Left colon (tissue), 2 donors: ENCODE data around the gene SGMS1. TPM values are rescaled to one million over a fixed set of nuclear protein-coding genes. Genes with fewer than 3 reads are reported as not detected.

ENCODE experiments used
- ATAC-seq: fragments of 200-7000 bp; cut with Tn5 transposase; one replicate; pipeline ENCODE4 v1.9.1; 2020; ENCODE audit warnings: mild to moderate bottlenecking, moderate library complexity
- DNase-seq, 2 donors: peaks; one replicate each; pipeline ENCODE4 v3.0.0-alpha.2; 2020
- intact Hi-C, 2 donors: fragments of 100-400 bp; cut with DNase I in 1 of 2; cut with micrococcal nuclease in 1 of 2; formaldehyde crosslinking; loops; one replicate each; pipeline versions ENCODE4 v1.11.2 to v1.14.0; 2022; cut with DNase I, micrococcal nuclease
- total RNA-seq, 2 donors: library from RNA; stranded (reverse); fragmentation: NEBNext Ultra II Directional; extraction: Animal tissue kit (Norgen Biotek cat#: 25700); gene quantifications; one replicate each; pipeline ENCODE4 v1.2.1, GENCODE V29; 2021
- donor health status: DM: no; HTN: no; CAD: no.
- donor health status: DM: yes; HTN: yes; CAD: no.

Gene SGMS1
- total RNA-seq, 2 donors from 2014 or later, result 17.8 to 20.8 TPM

DNA sequence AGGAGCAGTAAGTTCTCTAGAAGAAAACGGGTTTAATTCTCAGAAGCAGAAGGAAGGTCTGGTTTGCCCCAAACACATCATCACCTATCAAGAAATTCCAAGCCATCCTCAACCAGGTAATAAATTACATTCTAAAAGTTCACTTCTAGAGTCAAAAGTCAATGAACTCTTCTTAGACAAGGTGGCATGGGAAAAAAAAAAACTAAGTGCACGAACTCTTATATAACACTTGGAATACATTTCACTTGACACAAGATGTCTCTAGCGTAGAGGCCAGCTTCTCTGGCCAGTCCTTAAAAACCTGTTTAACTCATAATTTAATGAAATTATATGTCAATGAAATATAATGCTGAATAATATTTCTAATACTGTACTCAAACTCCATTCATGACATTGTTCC is 200.3 kb downstream of the SGMS1 start:
- no peak for ATAC-seq
- intact Hi-C loops, result loop anchor here in 1 of 2 donors (10.0 kb wide), 1 partner anchor 201 kb away; the partner anchor contains the start of gene SGMS1
- DNase-seq, result no peak

DNA sequence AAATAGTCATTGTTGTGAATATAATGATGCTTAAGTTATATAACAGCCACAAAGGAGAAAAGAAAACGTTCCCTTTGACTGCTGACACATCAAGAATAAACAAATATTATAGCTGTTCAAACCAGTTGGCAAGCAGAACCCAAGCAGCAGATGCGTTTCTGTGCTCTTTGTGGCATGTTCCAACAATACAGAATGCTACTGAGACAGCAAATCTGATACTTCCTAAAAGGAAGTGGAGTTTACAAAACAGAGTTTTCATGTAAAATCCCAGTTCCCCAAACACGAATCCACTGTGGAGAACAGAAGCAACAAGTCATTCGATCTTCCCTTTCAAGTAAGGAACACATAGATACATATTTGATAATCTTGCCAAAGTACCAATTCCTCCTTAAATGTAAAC is 201.5 kb downstream of the SGMS1 start:
- ATAC-seq (no peak), DNase-seq (no peak)
- intact Hi-C loops, result loop anchor here in 1 of 2 donors (10.0 kb wide), 1 partner anchor 203 kb away; the partner anchor contains the start of gene SGMS1

DNA sequence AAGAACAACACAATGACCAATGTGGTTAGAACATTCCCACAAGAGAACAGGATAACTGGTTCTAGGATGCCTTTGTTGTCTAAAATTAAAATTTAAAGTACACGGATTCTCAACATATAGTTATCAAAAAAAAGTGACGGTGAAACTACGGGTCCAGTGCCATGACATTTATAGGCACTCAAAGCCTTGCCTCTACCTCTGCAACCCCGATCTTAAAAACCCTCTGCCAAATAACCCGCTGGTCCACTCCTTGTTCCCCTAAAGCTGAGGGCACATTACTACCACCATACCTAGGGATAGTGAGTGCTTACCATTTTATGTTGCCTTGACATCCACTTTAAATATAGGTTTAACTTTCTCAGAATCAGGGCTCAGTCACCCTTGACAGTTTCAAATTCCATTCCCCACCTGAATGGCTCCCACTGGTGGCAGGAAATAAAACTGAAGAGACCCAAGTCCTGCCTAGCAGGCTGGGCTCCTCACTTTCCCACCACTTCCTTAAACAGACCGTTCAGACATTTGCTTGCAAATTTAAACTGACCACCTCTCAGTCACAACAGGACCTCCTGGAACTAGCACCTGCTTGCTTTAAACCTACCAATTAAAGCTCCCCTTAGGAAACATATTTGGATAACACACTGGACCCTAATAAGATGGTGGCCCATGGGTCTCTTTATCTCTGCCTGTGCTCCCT is 202.6 kb downstream of the SGMS1 start:
- ATAC-seq (peak; percentile 44), DNase-seq (peak; percentile 21 to 37)
- intact Hi-C loops, result loop anchor here in 1 of 2 donors (10.0 kb wide), 1 partner anchor 204 kb away; the partner anchor contains the start of gene SGMS1

DNA sequence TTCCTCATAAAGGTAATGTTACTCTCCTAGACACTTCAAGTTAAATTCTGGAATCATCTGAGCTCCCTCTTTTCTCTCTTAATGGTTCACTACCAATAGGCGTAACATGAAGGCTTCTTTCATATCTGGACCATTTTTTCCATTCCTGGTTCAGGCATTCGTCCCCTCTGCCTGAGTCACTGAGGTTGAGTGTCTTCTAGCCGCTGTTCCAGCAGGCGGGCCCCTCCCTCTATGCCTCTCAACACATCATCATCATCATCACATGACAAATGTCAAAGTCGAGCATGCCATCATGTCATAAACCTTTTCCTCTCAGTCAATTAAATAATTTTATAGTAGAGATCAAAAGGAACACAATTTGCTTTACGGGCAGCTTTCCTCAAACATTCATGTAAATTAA is 203.6 kb downstream of the SGMS1 start:
- intact Hi-C loops, result loop anchor here in 1 of 2 donors (10.0 kb wide), 1 partner anchor 205 kb away; the partner anchor contains the start of gene SGMS1
- no peak for DNase-seq

DNA sequence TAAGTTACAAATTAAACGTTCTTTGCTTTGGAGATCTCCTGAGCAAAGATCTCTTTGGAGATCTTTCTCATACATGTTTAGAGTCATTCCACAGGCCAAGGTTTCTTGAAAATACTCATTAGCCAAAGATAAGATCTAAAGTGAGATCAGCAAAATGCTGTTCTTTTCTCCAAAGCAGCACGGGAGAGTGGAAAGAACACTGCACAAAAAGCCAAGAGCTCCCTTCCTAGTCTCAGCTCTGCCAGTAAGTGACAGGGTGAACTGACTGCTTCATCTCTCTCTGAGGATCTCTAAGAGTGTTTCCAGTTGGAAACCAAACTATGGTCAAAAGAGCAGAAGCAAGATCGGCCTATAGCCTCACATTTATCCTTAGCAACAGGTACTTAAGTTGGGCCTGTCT is 204.0 kb downstream of the SGMS1 start:
- intact Hi-C loops, result loop anchor here in 1 of 2 donors (10.0 kb wide), 1 partner anchor 205 kb away; the partner anchor contains the start of gene SGMS1
- no peak for ATAC-seq
- DNase-seq, result no peak

More for the DNA sequence above, 203.6 kb downstream of the SGMS1 start:
- peak; percentile 32 for ATAC-seq

DNA sequence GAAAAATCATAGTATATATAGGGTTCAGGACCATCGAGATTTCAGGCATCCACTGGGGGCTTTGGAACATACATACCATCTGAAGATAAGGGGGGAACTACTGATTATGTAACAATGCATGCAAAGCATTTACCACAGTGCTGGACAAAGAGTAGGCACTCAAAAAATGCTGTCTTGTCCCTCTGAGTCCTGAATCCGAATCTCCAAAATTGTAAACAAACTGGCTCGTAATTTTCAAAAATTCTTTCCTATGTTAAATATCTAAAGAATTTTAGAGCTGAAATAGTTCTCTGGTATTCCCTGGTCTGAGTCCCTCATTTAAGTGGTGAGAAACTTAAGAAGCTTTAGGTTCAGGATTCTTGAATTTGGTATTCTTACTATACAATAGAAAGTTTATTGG is 204.7 kb downstream of the SGMS1 start:
- DNase-seq (no peak), ATAC-seq (no peak)
- intact Hi-C loops, result no loop called here

DNA sequence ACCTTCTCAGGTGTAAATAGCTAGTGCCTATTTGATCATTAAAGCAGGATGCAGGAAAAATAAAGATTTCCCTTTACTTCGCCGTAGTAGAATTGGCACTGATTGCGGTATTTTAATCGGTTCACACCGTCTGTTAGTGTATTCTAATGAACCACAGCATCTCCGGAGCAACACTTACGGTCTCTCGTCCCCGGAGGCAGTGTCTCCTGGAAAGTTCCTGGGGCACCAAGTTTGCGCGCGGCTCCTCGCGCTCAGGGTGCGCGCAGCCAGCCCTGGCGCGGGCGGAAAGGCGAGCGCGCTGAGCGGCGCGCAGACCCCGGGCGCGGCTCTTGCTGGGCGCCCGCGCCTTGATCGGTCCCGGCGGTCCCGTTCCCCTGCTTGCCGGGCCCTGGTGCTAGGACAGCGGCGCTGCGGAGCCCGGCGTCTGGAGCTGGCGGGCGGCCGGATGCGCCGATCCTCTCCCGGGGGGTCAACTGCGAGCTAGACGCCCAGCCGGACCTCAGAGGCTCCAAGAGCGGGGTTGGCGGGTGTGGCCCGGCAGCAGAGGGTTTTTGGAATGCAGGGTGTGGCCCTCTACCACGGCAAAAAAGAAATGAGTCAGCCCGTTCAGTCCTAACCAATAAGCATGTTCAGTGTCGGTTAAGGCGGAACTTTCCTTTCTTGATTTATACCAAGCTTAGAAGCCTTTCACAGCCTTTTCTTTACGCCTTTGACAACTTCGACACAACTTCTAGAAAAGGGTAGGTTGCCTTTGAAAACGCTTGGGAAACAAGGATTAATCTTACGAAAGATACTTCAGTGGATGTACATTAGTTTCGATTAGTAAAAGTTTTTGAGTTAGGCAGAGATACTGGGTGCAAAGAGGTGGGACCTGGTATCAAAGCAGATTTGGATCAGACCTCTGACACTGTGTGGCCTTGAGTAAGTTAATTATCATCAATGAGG is 205.6 kb downstream of the SGMS1 start:
- DNase-seq (peak; percentile 55 to 70), ATAC-seq (peak; percentile 87)
- intact Hi-C loops, result no loop called here

DNA sequence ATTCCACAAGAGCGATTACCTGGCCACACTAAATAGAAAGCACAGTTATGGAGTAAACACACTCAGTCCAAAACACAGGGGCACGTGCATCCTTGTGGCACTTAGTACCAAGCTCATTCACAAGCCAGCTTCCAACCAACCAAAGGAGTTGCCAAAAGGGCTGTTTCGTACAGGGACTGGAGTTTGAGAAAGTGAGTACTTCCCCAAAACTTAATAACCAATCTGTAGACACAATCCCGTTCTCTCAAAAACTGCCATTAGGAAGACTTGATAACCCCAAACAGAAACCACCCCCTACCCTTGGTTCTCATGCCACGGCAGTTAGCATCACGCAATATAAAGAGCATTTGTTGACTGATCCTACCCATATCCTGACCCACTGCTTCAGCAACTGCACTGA is 206.3 kb downstream of the SGMS1 start:
- DNase-seq (no peak), ATAC-seq (peak; percentile 12)
- intact Hi-C loops, result no loop called here

DNA sequence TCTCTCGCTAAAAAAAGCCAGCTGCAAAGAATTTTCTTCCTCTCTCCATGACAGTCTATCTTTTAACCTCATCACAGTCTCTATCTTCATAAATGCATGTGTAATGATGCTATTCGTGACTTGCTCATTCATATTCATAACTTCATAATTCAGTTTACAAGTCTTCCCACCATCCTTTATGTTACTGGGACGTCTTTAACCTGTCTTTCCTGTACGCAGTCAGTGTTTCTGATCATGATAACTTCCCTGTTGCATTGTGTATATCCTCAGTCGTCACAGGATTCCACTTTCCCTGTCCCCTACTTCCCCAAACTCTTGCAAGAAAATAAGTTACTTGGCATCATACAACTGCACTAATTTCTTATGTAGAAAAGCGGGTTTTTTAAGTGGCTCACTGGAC is 206.9 kb downstream of the SGMS1 start:
- intact Hi-C loops, result no loop called here
- no peak for ATAC-seq
- DNase-seq, result no peak

DNA sequence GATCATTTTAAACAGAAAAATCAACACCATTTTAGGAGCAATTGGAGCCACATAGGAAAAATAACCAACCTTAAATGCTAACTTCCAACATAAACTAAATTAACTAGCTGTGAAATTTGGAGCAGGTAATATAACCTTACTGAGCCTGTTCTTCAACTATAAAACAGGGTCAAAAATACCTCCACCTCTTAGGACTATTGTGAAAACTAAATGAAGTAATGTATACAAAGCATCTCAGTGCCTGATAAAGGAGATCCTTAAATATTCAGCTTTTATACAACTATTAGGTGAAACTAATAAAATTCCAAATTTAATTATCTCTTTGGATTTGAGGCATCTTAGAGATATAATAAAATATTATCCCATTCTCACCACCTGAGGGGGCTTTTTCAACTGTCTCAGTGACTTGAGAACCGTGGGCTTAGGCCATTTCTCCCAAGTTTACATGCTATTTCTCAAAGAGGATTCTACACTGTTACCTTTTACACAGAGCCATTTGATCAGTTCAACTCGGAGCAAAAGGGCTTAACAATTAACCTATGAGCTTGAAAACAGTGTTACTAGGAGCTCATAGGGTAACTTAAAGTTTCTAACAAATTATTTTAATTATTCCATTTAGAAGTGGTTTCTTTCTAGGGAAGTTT is 207.5 kb downstream of the SGMS1 start:
- ATAC-seq, result no peak
- DNase-seq, result no peak
- intact Hi-C loops, result no loop called here

DNA sequence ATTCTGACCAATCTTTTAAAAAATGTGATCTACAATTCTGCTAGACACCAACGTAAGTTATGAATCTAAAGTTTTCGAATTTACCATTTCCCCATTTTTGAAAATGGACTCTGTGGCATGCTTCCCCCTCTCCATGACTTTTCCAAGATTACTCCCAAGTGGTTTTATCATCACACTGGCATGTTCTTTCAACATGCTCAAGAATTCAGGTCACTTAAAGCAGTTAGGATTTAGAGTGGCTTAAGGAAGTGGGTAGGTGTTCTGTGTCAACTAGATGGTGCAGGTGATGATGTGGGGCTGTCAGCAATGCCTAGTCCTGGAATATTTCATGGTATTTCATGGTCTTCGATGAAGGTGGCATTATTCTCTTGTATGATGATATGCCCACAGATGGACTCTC is 208.5 kb downstream of the SGMS1 start:
- no peak for ATAC-seq

DNA sequence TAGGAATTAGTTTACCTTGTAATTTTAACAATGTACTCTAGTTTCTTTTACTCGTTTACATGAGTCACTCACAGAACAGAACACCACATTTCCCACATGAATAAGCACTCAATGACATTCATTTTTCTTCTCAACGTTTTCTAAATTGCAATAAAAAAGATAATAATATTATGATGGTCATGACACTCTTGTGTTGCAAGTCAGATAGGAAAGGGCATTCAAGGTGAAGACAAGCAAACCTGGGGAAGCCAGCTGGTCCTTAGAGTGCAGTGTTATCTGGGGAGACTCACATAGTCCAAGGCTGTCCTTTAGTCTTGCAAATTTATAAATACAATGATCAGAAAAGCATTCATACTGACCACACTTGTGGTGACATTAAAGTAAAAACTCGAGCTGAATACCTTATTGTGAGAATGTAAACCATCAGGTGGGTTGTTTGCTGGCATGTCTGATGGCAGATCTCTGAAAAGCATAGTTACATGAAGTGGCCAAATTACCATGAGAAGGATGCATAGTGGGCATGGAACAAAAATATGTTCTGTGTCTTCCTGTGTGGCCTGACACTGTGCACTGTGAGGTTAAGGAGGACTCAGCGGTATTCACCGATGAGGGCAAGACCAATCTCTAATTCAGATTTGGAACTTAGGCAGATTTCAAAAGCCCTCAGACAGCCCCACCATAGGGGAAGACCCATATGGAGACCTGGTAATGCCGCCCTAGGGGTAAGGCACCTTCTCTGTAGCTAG is 213.5 kb downstream of the SGMS1 start:
- DNase-seq (no peak), ATAC-seq (no peak)
- intact Hi-C loops, result no loop called here

More for the DNA sequence above, 208.5 kb downstream of the SGMS1 start:
- no peak for DNase-seq
- intact Hi-C loops, result no loop called here

DNA sequence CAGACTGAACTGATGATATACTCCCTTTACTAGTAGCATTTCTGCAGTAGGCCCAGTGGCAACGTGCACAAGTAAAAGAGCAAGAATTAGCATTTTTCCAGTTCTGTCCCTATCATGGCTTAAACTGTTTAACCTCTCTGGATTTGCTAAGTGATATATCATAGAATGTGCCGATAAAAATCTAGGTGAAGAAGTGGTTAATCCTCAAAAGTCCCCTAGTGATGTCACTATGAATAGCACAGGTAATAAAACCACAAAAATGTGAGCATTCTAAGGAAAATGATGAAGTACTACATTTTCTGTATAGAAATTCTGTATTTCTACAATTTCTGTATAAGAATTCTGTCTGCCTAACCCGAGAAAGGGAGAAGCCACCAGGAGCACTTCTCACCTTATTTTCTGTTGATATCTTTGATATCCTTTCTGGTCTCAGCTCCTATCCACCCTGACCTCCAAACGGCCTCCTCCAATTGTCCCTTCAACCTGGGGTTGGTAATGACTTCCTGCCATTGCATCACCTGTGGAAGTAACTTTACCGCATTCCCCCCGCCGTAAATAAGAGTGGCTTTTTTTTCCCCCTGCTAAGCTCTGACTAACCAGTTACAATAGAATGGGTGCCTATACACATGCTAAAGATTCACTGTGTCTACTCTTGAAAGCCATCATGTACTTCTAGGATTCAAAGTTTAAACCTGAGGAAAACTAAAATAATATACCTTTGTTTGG is 216.5 kb downstream of the SGMS1 start:
- DNase-seq, result no peak

DNA sequence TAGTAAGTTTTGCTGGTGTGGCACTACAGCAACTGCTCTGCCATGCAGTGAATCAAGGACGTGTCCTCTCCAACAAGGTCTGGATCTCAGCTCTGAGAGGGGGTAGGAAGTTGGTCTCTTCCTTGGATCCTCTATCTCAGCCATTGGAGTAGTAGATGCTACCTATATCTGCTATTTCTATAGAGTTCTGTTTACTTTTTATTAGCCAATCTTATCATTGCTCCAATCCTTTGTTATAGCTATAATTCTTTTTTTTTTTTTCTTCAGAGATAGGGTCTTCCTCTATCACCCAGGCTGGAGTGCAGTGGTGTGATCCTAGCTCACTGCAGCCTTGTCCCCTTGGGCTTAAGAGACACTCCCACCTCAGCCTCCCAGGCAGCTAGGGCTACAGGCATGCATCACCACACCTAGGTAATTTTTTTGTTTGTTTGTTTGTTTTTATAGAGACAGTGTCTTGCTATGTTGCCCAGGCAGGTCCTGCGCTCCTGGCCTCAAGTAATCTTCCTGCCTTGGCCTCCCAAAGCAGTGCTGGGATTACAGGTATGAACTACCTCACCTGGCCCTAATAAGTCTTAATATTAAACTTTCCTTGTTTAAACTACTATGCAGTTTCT is 217.2 kb downstream of the SGMS1 start:
- intact Hi-C loops, result no loop called here
- DNase-seq, result no peak
- no peak for ATAC-seq

More for the DNA sequence above, 216.5 kb downstream of the SGMS1 start:
- intact Hi-C loops, result no loop called here
- no peak for ATAC-seq

DNA sequence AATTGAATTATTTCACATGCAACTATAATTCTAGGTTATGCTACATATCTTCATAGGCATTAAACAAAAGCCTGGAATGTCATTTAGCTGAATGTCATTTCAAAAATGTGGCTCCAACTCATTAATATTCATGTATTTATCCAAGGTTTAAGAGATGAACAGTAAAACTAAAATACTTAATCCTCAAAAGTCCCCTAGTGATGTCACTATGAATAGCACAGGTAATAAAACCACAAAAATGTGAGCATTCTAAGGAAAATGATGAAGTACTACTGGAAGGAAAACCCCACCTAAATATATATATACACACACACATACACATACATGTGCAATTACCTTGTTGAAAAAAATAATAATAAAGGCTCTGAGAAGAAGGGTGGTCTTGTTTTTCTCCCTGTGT is 218.0 kb downstream of the SGMS1 start:
- ATAC-seq (no peak), DNase-seq (no peak)
- intact Hi-C loops, result no loop called here

DNA sequence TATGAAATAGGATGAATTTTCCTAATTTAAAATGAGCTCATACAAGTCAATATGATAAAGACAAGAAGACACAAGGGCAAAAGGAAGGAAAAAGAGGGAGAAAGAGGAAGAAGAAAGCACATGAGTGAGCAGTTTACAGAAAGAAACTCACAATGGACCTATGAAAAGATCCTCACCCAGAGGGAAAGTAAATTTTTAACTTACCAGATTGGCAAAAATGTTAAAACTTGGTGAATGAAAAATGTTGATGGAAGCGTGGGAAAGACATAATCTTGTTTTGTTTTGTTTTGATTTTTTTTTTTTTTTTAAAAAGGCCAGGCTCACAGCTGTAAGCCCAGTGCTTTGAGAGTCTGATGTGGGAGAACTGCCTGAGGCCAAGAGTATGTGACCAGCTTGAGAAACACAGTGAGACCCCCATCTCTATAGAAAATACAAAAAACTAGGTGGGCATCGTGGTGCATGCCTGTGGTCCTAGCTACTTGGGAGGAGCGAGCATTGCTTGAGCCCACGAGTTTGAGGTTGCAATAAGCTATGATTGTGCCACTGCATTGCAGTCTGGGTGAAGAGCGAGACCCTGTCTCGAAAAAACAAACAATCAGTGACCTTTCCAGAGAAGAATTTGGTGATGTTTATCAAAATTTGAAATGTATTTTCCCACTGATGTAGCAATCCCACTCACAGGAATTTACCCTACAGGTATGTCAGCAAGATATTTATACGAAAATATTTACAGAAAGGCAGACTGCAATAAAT is 219.6 kb downstream of the SGMS1 start:
- no peak for DNase-seq
- ATAC-seq, result no peak
- intact Hi-C loops, result no loop called here

DNA sequence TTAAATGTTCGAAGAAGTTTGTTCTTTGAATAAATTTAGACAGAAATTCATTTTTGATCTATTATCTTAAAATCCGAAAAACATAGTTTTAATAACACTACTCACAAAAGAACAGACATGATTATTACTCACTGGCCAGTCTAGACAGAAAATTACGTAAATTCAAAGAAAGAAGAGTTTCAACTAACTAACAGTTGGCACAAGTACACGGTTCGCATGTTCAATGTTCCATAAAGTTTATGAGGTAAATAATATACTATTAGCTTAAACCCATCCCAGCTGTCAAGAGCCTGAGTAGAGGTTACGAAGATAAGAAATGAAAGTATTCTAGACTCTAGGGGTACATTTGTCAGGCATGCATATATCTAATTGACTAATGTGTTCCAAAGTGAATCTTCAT is 220.7 kb downstream of the SGMS1 start:
- ATAC-seq (peak; percentile 37), DNase-seq (no peak)
- intact Hi-C loops, result no loop called here
